ENCODE measurements around the gene TBC1D16.
"Not testable (repeated sequence)": the region's sequence is repeated elsewhere in the genome, so short reads cannot be mapped to it uniquely, and the experiment has no call there.

The TBC1D16 gene

DNA sequence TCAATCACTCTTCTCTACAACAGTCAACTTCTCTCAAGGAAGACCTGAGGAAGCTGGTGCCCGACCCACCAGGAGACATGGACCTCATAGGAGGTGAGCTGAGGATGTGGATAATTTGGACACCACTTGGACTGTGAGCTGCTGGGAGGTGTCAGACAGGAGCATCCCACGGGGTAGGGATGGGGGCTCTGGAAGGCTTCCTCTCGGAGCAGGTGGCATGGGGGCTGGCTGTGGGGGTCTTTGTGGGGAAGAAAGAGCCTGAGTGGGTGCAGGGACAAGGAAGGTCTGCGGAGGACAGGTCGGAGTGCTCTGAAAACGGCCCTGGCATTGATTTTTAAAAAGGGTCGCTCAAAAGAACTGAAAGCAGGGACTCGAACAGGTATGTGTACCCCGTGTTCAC is 64.0 kb downstream of the TBC1D16 start:
- DNase-seq: no peak

GRCh38 chr17:79970576-79971068 is 65.0 kb downstream of the TBC1D16 start:
- DNase-seq: peak; percentile 33

- no peak for DNase-seq
Measured at GRCh38 chr17:79969906-79970305, 65.8 kb downstream of the TBC1D16 start.

- DNase-seq: no peak
Measured at GRCh38 chr17:79968116-79968515, 67.6 kb downstream of the TBC1D16 start.

DNA sequence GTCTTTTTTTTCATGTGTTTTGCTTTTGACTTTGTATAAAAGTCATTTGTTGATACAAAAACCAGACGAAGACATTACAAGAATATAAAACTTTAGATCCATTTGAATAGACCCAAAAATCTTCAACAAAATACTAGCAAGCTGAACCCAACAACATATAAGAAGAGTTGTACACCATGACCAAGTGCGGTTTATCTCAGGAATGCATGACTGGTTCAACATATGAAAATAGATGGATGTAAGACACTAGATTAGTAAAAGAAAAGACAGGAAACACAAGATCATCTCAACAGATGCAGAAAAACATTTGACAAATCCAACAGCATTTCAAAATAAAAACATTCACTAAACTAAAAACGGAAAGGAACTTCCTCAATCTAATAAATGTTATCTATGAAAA is 69.0 kb downstream of the TBC1D16 start:
- DNase-seq: no peak

GRCh38 chr17:79965806-79966205 is 69.9 kb downstream of the TBC1D16 start:
- no peak for DNase-seq

DNA sequence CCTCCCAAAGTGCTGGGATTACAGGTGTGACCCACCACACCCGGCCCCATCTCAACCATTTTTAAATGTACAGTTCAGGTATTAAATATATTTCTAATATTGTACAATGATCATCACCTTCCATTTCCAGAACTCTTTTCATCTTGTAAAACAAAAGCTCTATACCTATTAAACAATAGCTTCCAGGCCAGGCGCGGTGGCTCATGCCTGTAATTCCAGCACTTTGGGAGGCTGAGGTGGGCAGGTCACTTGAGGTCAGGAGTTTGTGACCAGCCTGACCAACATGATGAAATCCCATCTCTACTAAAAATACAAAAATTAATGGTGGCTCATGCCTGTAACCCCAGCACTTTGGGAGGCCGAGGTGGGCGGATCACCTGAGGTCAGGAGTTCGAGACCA is 73.2 kb downstream of the TBC1D16 start:
- DNase-seq: not testable (repeated sequence)

DNA sequence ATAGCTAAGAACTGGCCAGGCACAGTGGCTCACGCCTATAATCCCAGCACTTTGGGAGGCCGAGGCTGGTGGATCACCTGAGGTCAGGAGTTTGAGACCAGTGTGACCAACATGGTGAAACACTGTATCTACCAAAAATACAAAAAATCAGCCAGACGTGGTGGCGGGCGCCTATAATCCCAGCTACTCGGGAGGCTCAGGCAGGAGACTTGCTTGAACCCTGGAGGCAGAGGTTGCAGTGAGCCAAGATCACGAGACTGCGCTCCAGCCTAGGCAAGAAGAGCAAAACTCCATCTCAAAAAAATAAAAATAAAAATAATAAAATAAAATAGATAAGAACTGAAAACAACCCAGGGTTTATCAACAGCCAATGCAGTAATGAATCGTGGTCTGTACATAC is 74.1 kb downstream of the TBC1D16 start:
- not testable (repeated sequence) for DNase-seq

GRCh38 chr17:79960788-79961522 is 74.7 kb downstream of the TBC1D16 start:
- DNase-seq: no peak

DNA sequence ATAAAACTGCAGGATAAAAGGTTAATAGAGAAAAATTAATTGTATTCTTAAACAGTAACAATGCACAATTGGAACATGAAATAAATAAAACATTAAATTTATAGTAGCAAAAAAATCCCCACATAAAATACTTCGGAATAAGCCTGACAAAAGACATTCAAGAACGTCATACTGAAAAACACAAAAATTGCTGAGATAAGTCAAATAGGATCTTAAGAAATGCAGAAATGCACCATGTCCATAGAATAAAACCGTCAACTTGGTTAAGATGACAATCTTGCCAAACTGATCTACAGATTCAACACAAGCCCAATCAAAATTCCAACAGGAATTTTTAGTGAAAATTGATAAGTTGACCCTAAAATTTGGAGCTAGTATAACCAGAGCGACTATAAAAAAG is 76.6 kb downstream of the TBC1D16 start:
- DNase-seq: no peak

DNA sequence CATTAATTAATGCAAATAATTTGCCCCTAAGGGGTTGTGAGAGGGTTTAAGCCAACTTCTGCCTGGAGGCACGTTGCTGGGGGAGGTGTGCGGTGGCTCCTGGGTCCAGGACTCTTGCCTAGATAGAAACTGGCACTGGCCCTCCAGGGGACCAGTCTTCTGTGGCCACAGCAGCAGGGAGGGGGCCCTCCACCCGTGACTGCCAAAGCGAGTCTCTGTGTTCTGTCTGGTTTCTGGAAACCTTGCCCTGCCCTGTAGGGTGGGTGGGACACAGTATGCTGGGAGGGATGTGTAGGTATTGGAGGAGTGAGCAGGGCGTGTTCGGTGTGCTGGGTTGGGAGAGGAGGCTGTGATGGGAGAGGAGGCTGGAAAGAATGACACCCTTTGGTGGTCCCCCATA is 78.8 kb downstream of the TBC1D16 start:
- no peak for DNase-seq

DNA sequence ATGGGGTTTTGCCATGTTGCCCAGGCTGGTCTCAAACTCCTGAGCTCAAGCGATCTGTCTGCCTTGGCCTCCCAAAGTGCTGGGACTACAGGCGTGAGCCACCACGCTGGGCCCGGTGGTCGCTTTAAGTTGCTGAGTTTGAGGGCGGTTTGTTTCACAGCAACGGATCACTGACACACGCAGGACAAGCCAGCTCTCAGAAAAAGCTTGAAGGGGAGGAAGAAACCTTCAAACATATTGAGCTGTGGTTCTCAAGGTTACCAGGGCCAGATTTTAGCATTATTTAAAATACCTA is 79.3 kb downstream of the TBC1D16 start:
- not testable (repeated sequence) for DNase-seq

DNA sequence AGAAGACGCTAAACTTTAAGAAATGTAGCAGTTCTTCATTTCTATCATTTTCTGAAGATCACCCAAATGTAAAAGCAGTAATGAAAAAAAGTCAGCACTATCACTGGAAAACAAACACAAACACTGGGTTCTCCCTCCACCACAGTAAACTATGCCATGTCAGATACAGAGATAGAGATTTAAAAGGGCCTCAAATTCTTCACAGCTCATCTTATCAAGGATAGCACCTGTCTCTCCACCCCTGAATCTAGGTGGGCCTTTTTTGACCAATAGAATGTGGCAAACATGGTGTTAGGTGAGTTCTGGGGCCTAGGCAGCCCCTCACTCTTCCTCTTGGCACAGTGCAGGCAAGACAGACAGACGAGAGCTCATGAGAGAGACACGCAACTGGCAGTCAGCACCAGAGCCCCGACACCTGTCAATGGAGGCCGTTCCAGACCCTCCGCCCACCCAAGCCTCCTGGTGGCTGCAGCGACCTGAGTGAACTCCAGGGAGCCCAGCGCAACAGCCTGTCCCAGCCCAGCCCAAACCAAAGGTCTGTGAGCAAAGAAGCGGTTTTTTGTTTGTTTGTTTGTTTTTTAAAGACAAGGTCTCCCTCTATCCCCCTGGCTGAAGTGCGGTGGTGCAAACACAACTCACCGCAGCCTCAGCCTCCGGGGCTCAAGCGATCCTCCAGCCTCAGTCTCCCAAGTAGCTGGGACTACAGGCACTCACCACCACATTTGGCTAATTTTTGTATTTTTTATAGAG is 79.8 kb downstream of the TBC1D16 start:
- no peak for DNase-seq

- no peak for DNase-seq
Measured at GRCh38 chr17:79955167-79955549, 80.5 kb downstream of the TBC1D16 start.

GRCh38 chr17:79954281-79955166 is 81.1 kb downstream of the TBC1D16 start:
- no peak for DNase-seq

- DNase-seq: no peak
Measured at GRCh38 chr17:79953335-79953734, 82.3 kb downstream of the TBC1D16 start.

GRCh38 chr17:79952901-79953300 is 82.8 kb downstream of the TBC1D16 start:
- DNase-seq: no peak

- no peak for DNase-seq
Measured at GRCh38 chr17:79952265-79952877, 83.3 kb downstream of the TBC1D16 start.

DNA sequence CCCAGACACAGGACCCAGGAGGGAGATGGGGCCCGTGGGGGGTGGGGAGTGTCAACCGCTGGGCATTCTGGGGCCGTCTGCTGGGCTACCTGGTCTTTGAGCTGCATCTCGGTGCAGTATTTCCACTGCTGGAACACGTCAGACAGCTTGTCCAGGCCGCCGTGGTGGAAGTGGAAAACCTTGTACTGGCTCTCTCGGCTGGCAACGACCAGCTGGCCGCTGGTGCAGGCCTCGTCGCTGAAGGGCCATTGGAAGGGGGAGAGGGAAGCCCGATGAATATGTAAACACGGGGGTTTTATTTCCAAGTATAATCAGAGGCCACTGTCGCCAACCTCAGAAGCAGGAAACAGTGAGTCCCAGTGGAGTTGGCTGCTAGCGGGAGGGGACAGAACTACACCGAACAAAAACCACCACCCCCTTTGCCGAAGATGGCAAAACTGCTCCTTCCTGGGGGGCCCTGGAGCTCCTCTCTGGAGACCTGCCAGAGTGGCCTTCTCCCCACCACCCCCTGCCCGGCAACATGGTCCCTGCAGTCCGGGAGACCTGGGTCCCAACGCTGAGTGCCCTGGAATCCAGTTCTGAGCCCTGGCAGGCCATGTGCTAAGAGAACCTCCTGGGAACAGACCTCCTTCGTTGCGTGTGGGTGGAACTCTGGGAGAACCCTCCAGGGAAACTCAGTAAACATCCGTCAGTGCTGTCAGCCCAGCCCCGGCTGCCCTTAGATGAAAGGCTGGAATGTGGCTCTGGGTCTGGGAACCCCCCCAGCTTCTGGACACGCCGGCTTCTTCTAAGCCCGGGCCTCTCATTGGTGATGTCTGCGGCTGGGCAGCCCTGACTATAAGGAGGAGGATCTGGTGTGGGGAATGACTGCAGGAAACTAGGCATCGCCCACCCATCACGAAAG is 84.1 kb downstream of the TBC1D16 start:
- no peak for DNase-seq

- no peak for DNase-seq
Measured at GRCh38 chr17:79950751-79951150, 84.9 kb downstream of the TBC1D16 start.

DNA sequence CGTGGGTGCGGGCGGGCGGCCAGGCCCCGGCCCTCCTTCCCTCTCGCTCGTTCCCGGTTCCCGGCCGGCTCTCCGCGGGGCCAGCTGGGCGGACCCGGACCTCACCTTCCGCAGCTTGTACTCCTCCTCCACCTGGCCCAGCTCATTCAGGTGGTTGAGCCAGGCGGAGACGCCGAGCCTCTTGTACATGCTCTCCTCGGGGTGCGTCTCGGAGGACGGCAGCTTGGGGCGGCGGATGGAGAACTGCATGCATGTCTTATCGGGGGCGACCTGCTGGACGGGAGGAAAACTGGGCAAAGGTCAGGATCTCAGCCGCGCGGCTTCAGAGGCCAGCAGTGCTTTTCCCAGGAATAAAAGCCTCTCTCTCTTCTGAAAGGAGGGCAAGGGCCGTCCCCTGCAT is 85.4 kb downstream of the TBC1D16 start:
- no peak for DNase-seq

- DNase-seq: no peak
Measured at GRCh38 chr17:79949656-79950209, 85.9 kb downstream of the TBC1D16 start.

Measured in activated CD4-positive, alpha-beta T cell treated with anti-CD3 and anti-CD28 coated beads, Interleukin-2, Interleukin-6, amounts not matched to agents 100 ng/mL and 50 ng/mL, durations not matched to agents 16 hours and 8 hours (primary cell).